HCT116 (cell line): ENCODE measurements around the gene SPEF1. TPM values are rescaled to one million over a fixed set of nuclear protein-coding genes. Genes with fewer than 3 reads are reported as not detected.

Experiments used
- ATAC-seq: fragments of 200-7000 bp; cut with Tn5 transposase; 2 replicates; pipeline ENCODE4 v1.9.1; 2020; ENCODE audit warnings: mild to moderate bottlenecking, moderate library complexity
- BruUV-seq: library from RNA; stranded (reverse); fragments of 400-500 nt; replicated peaks from 2 replicates; lab custom pipeline; 2021; lab: Mats Ljungman, UMichigan
- CTCF ChIA-PET: fragments of 300-600 bp; sonication (Branson Sonifier 250); formaldehyde crosslinking; loops from one replicate; lab custom pipeline; 2021; ENCODE audit warnings: antibody characterized with exemption; lab: Charles Lee
- POLR2A ChIA-PET: fragments of 300-600, 350-600 bp; sonication (Branson Sonifier 250); formaldehyde crosslinking; loops from one replicate; lab custom pipeline; 2021; ENCODE audit warnings: antibody characterized with exemption; lab: Charles Lee
- RAD21 ChIA-PET, 2 experiments: fragments of 300-600 bp; sonication (Branson Sonifier 250); formaldehyde crosslinking; loops; one replicate each; lab custom pipeline; 2023; ENCODE audit warnings: low total read pairs in 2 of 2; ENCODE audit not compliant: uncharacterized antibody in 2 of 2, unreplicated experiment in 2 of 2, low non-redundant PET in 1 of 2; lab: Charles Lee
- DNase-seq: peaks from one replicate; pipeline ENCODE4 v3.0.0-alpha.2; 2010; ENCODE audit warnings: low read depth, low spot score
- H2AFZ ChIP-seq: fragments of 200-600 bp; shearing (Covaris generic), sonication (generic); 2 replicates; pipeline ENCODE4 v1.6.1; 2017; ENCODE audit warnings: low read depth, mixed run types, mixed read lengths, antibody characterized with exemption, low read length; ENCODE audit not compliant: poor library complexity, severe bottlenecking
- H3K27ac ChIP-seq: 2 replicates; pipeline ENCODE4 v1.5.1; 2012; ENCODE audit warnings: low read depth, low read length
- H3K27me3 ChIP-seq: fragments of 200-600 bp; sonication (generic); 2 replicates; pipeline ENCODE4 v1.6.1; 2016; ENCODE audit warnings: mixed run types, low read length, mixed read lengths; ENCODE audit not compliant: insufficient read depth
- H3K36me3 ChIP-seq, 2 experiments: fragments of 200-500 bp in 1 of 2; fragments of 200-600 bp in 1 of 2; sonication (Bioruptor generic) in 1 of 2; sonication (generic) in 1 of 2; 2 replicates each; pipeline versions ENCODE4 v1.5.1 to v1.6.1; 2014 to 2016; ENCODE audit warnings: low read length in 2 of 2, inconsistent platforms in 1 of 2, mixed read lengths in 1 of 2, mixed run types in 1 of 2; ENCODE audit not compliant: insufficient read depth in 2 of 2, control insufficient read depth in 1 of 2
- H3K4me1 ChIP-seq, 2 experiments: fragments of 200-600 bp in 1 of 2; sonication (generic) in 1 of 2; 2 replicates each; pipeline versions ENCODE4 v1.5.1 to v1.6.1; 2012 to 2017; ENCODE audit warnings: low read length in 2 of 2, inconsistent platforms in 1 of 2, mild to moderate bottlenecking in 1 of 2, mixed read lengths in 1 of 2, mixed run types in 1 of 2, moderate library complexity in 1 of 2; ENCODE audit not compliant: insufficient read depth in 2 of 2, control insufficient read depth in 1 of 2
- H3K4me2 ChIP-seq: fragments of 200-600 bp; sonication (generic); 2 replicates; pipeline ENCODE4 v1.6.1; 2017; ENCODE audit warnings: mixed run types, low read length, mixed read lengths
- H3K4me3 ChIP-seq, 2 experiments: fragments of 200-600 bp in 1 of 2; sonication (generic) in 1 of 2; replicated peaks in 1 of 2; 2 replicates each; pipeline ENCODE4 v1.5.1; 2011 to 2016; ENCODE audit warnings: low read length in 2 of 2, control low read depth in 1 of 2, low read depth in 1 of 2, mild to moderate bottlenecking in 1 of 2, mixed read lengths in 1 of 2, mixed run types in 1 of 2
- H3K79me2 ChIP-seq: fragments of 200-600 bp; sonication (generic); 2 replicates; pipeline ENCODE4 v1.6.1; 2017; ENCODE audit warnings: mild to moderate bottlenecking, mixed run types, low read length, moderate library complexity, mixed read lengths; ENCODE audit not compliant: insufficient read depth
- H3K9ac ChIP-seq: fragments of 200-600 bp; sonication (generic); 2 replicates; pipeline ENCODE4 v1.6.1; 2016; ENCODE audit warnings: low read length, mixed read lengths
- H3K9me2 ChIP-seq: fragments of 200-600 bp; sonication (generic), shearing (Covaris generic); 2 replicates; pipeline ENCODE4 v1.6.1; 2017; ENCODE audit warnings: mixed run types, mild to moderate bottlenecking, moderate library complexity; ENCODE audit not compliant: insufficient read depth
- H3K9me3 ChIP-seq, 2 experiments: fragments of 200-500 bp in 1 of 2; fragments of 200-600 bp in 1 of 2; sonication (Bioruptor generic) in 1 of 2; sonication (generic) in 1 of 2; 2 replicates each; pipeline ENCODE4 v1.6.1; 2014 to 2017; ENCODE audit warnings: low read length in 2 of 2, mixed read lengths in 2 of 2, inconsistent platforms in 1 of 2, low read depth in 1 of 2, mild to moderate bottlenecking in 1 of 2, mixed run types in 1 of 2, moderate library complexity in 1 of 2; ENCODE audit not compliant: control insufficient read depth in 1 of 2, insufficient read depth in 1 of 2
- H4K20me1 ChIP-seq: fragments of 200-600 bp; sonication (generic), shearing (Covaris generic); 2 replicates; pipeline ENCODE4 v1.6.1; 2017; ENCODE audit warnings: mixed run types, mild to moderate bottlenecking, moderate library complexity; ENCODE audit not compliant: insufficient read depth
- CTCF ChIP-seq, 3 experiments: fragments of 200-600 bp in 1 of 3; sonication (generic) in 1 of 3; IDR thresholded peaks in 2 of 3; conservative IDR thresholded peaks in 1 of 3; 2 replicates each; pipeline ENCODE4 v1.5.1; 2012 to 2017; ENCODE audit warnings: low read depth in 2 of 3, low read length in 2 of 3, antibody characterized with exemption in 1 of 3, borderline replicate concordance in 1 of 3, control low read depth in 1 of 3, mild to moderate bottlenecking in 1 of 3, mixed read lengths in 1 of 3, mixed run types in 1 of 3, moderate library complexity in 1 of 3; ENCODE audit not compliant: insufficient read depth in 1 of 3
- EGR1 ChIP-seq: IDR thresholded peaks from 2 replicates; pipeline ENCODE4 v1.6.1; 2012; ENCODE audit warnings: low read depth
- ELF1 ChIP-seq: IDR thresholded peaks from 2 replicates; pipeline ENCODE4 v1.6.1; 2012; ENCODE audit warnings: low read depth, borderline replicate concordance
- EZH2 ChIP-seq: fragments of 200-600 bp; sonication (generic); IDR thresholded peaks from 2 replicates; pipeline ENCODE4 v1.6.1; 2017; ENCODE audit warnings: antibody characterized with exemption, mixed run types
- FOSL1 ChIP-seq: IDR thresholded peaks from 2 replicates; pipeline ENCODE4 v1.6.1; 2012; ENCODE audit warnings: low read depth
- JUND ChIP-seq: IDR thresholded peaks from 2 replicates; pipeline ENCODE4 v1.6.1; 2012
- POLR2A ChIP-seq: IDR thresholded peaks from 2 replicates; pipeline ENCODE4 v1.7.0; 2011; ENCODE audit warnings: borderline replicate concordance; ENCODE audit not compliant: insufficient read depth, insufficient read length; ENCODE audit errors: extremely low read depth
- SIN3A ChIP-seq: IDR thresholded peaks from 2 replicates; pipeline ENCODE4 v1.6.1; 2012; ENCODE audit warnings: low read depth
- SP1 ChIP-seq: IDR thresholded peaks from 2 replicates; pipeline ENCODE4 v1.6.1; 2012; ENCODE audit warnings: low read depth
- SRF ChIP-seq: IDR thresholded peaks from 2 replicates; pipeline ENCODE4 v1.6.1; 2012; ENCODE audit warnings: low read depth
- YY1 ChIP-seq: IDR thresholded peaks from 2 replicates; pipeline ENCODE4 v1.6.1; 2011; ENCODE audit warnings: low read length, low read depth, moderate library complexity, mild to moderate bottlenecking; ENCODE audit not compliant: insufficient replicate concordance; ENCODE audit errors: extremely low read depth
- ZFX ChIP-seq: fragments of 450-650 bp; IDR thresholded peaks from 2 replicates; pipeline ENCODE4 v1.6.1; 2017
- intact Hi-C: fragments of 100-400 bp; cut with micrococcal nuclease; formaldehyde crosslinking; loops from 2 replicates; pipeline ENCODE4 v1.10.0; 2022
- total RNA-seq: library from RNA; stranded (reverse); gene quantifications from one replicate; pipeline ENCODE4 v1.2.1, GENCODE V29; 2021; ENCODE audit not compliant: unreplicated experiment
- TF ChIP-seq, protein P1 (sequence below): IDR thresholded peaks from 2 replicates; pipeline ENCODE4 v1.6.1; 2012

Gene SPEF1
- total RNA-seq, 1 experiment from 2014 or later = 0.93 TPM

DNA sequence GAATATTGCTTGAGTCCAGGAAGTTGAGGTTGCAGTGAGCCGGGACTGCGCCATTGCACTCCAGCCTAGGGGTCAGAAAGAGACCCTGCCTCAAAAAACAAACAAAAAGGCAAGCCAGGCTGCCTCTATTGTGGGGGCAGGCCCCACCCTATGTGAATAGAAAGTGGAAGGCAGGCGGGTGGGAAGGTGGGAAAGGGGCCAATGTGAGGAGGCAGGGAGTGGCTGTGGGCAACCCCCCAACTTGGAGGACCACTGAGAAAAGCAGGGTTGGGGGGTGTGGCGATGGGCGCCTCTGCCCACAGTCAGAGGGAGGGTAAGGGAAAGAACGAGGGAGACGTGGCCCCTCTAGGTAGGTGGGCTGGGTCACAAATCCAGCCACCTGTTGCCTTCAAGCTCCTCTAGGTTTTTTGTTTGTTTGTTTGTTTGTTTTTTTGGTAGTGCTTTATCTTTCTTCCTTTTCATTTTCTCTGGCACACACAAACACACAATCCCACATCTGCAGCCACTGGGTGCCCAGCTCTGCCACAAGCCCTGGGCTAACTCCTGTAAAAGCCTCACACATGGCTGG, 33.8 kb upstream of the SPEF1 start:
- no peak overlapping the region for H3K4me2 ChIP-seq
- H3K79me2 ChIP-seq = peaks cover 5% of the 10 kb centered on the region
- intact Hi-C loops = no loop called here
- BruUV-seq = no TSS peak
- no peaks in the 10 kb centered on the region for H3K27me3 ChIP-seq
- H2AFZ ChIP-seq = no peak overlapping the region
- no peaks in the 10 kb centered on the region for H3K9me2 ChIP-seq
- POLR2A ChIA-PET = interaction anchor here (3.3 kb wide), 1 partner anchor 19 kb away, joined by 14 read pairs; the partner anchor contains the start of gene CDC25B
- RAD21 ChIA-PET = no interaction called here
- no peak for ATAC-seq
- H3K27ac ChIP-seq = no peak overlapping the region; the same call in 1 of the 2 replicates
- H3K4me1 ChIP-seq = peaks cover 59 to 85% of the 10 kb centered on the region in 2 experiments
- no peak for DNase-seq
- H4K20me1 ChIP-seq = no peaks in the 10 kb centered on the region
- TF ChIP-seq CTCF (IDR thresholded peaks at IDR 0.05 in 2 of 3, conservative IDR thresholded peaks at IDR 0.05 in 1 of 3; ENCODE audit: borderline replicate concordance in 1 of 3, insufficient read depth in 1 of 3, low read depth in 2 of 3, low read length in 2 of 3) (no peak), EGR1 (no peak), SP1 (no peak), JUND (no peak), FOSL1 (no peak), EZH2 (no peak), SRF (no peak), SIN3A (no peak), ELF1 (no peak), ZFX (no peak), YY1 (no peak), POLR2A (no peak)
- TF ChIP-seq, protein P1, sequence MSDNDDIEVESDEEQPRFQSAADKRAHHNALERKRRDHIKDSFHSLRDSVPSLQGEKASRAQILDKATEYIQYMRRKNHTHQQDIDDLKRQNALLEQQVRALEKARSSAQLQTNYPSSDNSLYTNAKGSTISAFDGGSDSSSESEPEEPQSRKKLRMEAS = no peak
- H3K9me3 ChIP-seq = no peaks in the 10 kb centered on the region
- H3K4me3 ChIP-seq = no peak overlapping the region
- CTCF ChIA-PET = no interaction called here
- no peak overlapping the region for H3K9ac ChIP-seq
- no peaks in the 10 kb centered on the region for H3K36me3 ChIP-seq
